HG03520 (cell line): ENCODE results near the gene PAGE2B.
"Not testable (repeated sequence)": the region's sequence is repeated elsewhere in the genome, so short reads cannot be mapped to it uniquely, and the experiment has no call there.

Source experiments
- ATAC-seq: cut with Tn5 transposase; IDR thresholded peaks from one replicate; pipeline ENCODE4 v1.9.1; 2021; ENCODE audit warnings: mild to moderate bottlenecking, moderate library complexity; ENCODE audit not compliant: unreplicated experiment

The PAGE2B gene, protein sequence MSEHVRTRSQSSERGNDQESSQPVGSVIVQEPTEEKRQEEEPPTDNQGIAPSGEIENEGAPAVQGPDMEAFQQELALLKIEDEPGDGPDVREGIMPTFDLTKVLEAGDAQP

DNA sequence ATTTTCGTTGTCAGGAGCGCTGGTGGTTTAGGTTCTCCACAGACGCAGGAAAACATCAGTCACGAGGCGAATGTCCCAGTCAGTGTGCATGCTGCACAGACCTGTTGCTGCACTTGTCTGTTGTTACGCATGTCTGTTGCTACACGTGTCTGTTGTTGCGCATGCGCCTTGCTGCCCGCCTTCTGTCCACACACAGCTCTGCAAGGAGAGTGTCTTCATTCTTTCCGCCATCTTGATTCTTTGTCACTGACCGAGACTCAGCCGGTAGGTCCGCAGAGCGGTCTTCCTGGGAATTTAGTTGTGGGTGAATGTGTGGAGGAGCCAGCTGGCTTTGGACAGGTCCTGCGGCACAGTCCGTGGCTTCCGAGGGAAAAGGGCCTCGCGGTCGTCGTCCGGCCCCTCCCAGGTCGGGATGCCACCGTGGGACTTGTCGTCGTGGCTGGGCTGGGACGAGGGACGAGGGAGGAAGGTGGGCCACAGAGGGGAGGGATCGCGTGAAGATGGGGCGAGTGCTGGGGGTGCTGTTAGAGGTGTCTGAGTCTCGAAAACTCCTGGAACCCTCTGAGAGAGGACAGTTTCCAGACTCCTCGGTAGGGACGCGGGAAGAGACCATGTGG lies at the start of gene PAGE2B:
TSS of gene PAGE2B (plus strand) at position 180 of the 617 bp plus-strand sequence. CDS start 1,012 bp downstream, outside the sequence.
- no peak for ATAC-seq

DNA sequence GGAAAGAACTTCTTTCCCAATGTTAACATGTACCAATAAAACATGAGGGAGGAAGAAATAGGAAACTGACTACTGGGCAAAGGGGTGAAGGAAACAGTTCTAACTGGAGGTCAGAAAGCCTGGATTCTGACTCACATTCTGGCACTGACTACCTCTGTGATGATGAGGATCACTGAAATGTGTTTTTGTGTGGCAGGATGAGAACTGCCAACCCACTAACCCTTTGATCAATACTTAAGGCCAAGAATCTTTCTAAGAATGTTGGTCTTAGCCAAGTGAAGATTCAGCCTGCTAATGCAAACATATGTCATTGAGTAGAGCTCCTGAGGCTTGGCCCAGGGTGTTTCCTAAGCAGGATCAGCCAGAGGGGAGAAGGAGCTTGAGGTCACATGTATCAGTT lies 48.7 kb upstream of the PAGE2B start:
- ATAC-seq, result no peak

- no peak for ATAC-seq
Measured at GRCh38 chrX:55026840-55027239, 48.0 kb upstream of the PAGE2B start.

DNA sequence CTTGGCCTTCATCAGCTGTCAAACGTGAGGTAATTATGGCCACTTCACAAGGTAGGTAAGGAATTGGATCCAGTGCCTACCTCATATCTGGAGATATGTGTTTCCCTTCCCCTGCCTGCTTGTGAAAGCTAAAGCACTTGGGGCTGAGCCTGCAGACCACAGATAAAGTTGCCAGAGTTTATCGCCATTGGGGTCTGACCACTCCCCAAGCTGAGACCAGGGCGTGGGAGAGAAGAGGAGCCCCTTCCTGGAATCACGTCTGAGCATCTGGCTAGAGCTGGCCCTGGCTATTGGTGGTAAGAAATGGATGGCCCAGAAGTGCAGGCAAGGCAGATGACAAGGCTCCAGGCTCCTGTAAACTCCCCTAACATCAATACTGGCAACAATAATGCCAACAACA lies 46.8 kb upstream of the PAGE2B start:
- ATAC-seq, result no peak

DNA sequence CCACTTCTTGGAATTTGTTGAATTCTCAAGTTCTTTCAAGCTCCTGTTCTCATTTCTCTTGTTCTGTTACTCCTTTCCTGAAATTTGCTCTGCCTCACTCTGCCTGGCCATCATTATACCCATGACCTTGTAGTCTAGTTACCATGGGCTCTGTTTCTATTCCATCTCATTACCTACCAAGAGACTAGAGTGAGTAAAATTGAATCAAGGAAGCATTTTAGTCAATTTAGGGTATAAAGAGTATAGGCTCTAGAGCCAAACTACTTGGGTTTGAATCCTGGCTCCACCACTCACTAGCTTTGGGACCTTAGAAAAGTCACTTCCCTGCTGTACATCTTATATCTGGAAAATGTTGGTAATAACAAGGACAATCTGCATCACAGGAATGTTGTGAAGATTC lies 46.2 kb upstream of the PAGE2B start:
- ATAC-seq, result no peak

GRCh38 chrX:55029291-55029690 lies 45.5 kb upstream of the PAGE2B start:
- ATAC-seq, result no peak

GRCh38 chrX:55030271-55031205 lies 44.3 kb upstream of the PAGE2B start, which contains the start of gene ALAS2:
ALAS2 (minus strand) TSS chrX:55030977; CDS start chrX:55026000, 4,977 bp downstream.
- no peak for ATAC-seq

GRCh38 chrX:55033429-55033828 lies 41.4 kb upstream of the PAGE2B start:
- ATAC-seq, result no peak

DNA sequence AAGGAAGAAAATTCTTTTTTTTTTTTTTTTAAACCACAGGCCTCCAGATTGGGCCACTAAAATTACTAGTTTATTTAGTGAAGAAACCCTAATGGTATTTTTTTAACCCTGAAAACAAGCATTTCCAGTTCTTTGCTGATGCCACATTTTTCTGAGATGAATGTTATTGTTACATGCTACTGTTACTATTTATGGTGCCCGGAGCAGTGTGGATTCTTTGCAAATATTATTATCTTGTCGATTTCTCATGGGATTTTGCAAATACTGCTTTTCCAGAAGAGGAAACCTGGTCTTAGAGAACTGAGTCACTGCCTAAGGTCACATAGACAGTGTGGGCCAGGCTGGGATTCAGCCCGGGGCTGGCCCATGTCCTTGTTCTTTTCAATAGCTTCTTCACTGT lies 35.4 kb upstream of the PAGE2B start:
- ATAC-seq, result no peak

GRCh38 chrX:55041514-55041913 lies 33.3 kb upstream of the PAGE2B start:
- no peak for ATAC-seq

DNA sequence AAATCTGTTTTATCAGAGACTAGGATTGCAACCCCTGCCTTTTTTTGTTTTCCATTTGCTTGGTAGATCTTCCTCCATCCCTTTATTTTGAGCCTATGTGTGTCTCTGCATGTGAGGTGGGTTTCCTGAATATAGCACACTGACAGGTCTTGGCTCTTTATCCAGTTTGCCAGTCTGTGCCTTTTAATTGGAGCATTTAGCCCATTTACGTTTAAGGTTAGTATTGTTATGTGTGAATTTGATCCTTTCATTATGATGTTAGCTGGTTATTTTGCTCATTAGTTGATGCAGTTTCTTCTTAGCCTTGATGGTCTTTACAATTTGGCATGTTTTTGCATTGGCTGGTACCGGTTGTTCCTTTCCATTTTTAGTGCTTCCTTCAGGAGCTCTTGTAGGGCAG lies 24.2 kb upstream of the PAGE2B start:
- ATAC-seq, result not testable (repeated sequence)

DNA sequence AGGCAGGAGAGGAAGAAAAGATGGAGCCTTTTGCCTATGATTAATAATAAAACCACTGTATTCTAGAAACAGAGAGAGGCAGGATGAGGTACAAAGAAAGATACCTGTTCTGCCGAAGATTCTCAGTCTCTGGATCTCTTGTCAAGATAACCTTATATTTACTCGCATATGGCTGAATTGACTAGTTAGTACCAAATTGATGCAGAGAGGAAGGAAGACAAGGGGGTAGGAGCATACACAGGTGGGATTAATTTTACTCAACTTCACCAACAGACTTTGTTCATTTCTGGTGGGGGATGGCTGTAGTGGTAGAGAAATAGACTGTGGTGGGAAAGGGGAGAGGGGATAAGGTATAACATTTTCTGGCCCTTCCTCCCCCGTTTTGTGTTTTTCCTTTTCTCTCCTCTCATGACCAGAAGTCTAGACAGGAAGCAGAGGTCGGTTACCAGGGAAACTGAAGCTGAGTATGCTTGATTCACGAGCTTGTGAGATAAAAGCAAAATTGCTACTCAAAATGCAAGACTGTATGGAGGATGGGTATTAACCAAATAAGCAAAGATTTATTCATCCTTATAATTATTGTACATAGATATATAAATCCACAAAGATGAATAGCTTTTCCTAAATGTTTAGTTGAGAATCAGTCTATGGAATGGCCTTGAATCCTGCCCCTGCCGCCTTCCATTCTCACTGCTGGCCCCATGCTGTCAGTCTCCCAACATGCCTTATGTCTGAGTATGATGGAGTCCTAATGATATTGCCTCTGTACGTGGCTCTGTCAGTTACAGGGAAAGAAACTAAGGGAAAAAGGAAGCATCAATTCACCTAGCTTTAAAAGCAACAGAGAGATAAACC lies 17.8 kb upstream of the PAGE2B start:
- ATAC-seq, result no peak

GRCh38 chrX:55057675-55058249 lies 17.1 kb upstream of the PAGE2B start:
- ATAC-seq, result peak; percentile 82

- not testable (repeated sequence) for ATAC-seq
Measured at GRCh38 chrX:55067180-55067579, 7.7 kb upstream of the PAGE2B start.

GRCh38 chrX:55072286-55072685 lies 2.5 kb upstream of the PAGE2B start:
- ATAC-seq, result no peak

- no peak for ATAC-seq
Measured at GRCh38 chrX:55088795-55089489, 14.1 kb downstream of the PAGE2B start, which contains the start of gene PAGE2. PAGE2 (plus strand) TSS chrX:55089018; CDS start chrX:55090021, 1,003 bp downstream.

GRCh38 chrX:55098691-55099090 lies 23.9 kb downstream of the PAGE2B start:
- ATAC-seq, result no peak

DNA sequence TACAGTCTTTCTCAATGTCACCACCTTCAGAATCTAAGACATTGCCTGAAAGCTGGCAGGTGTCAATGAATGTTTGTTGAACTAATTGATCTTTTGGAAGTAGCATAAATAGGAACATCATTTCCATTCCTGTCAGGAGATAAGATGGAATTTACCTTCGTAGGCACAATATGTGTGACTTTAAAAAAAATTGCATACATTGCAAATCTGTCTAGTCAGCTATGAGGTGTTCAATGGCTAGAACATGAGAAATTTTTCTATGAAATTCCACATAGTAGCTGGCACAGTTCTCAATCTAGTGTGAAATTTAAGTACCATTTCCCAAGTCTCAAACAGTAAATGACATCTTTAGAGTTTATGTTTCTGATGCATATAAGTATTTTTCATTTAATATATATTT lies 24.3 kb downstream of the PAGE2B start:
- no peak for ATAC-seq

- no peak for ATAC-seq
Measured at GRCh38 chrX:55102754-55103153, 27.9 kb downstream of the PAGE2B start.

- no peak for ATAC-seq
Measured at GRCh38 chrX:55107262-55107661, 32.4 kb downstream of the PAGE2B start.
